ENCODE results near the gene MYH9. TPM values are rescaled to one million over a fixed set of nuclear protein-coding genes. Genes with fewer than 3 reads are reported as not detected.

The MYH9 gene
- total and polyA plus RNA-seq, 4 donors, result 170 to 1,890 (median 1,068) TPM

GRCh38 chr22:36330127-36330526 is 57.6 kb downstream of the MYH9 start:
- no peak for ATAC-seq (ENCODE audit: low FRiP score)
- intact Hi-C loops (cut with DNase I), result loop anchor here (2.0 to 5.0 kb wide), 2 partner anchors 37 to 57 kb away; partner anchors contain the start of gene MYH9 (in 1 of the 2)
- Histone ChIP-seq H3K4me3 (ENCODE audit: low read length in 2 of 2) (no peak overlapping the region), H3K9me3 (ENCODE audit: control insufficient read depth, low read length) (no peaks in the 10 kb centered on the region), H3K27me3 (ENCODE audit: control insufficient read depth in 1 of 2, insufficient read depth in 2 of 2, low read length in 1 of 2) (no peaks in the 10 kb centered on the region), H3K36me3 (ENCODE audit: control insufficient read depth in 1 of 2, insufficient read depth in 2 of 2, low read length in 1 of 2) (peaks cover 4 to 14% of the 10 kb centered on the region in 2 donors), H3K27ac (ENCODE audit: low read depth in 1 of 2, low read length in 2 of 2) (peak overlapping the region; percentile 99 to 100), H3K4me1 (ENCODE audit: control insufficient read depth in 1 of 2, insufficient read depth in 2 of 2, low read length in 2 of 2) (peaks cover 3 to 14% of the 10 kb centered on the region in 2 donors)
- 23 to 29% methylated on average over 9 of the region's 9 CpGs for WGBS, 2 donors
- no peak for DNase-seq

- 8 to 9% methylated on average over 23 to 24 of the region's 24 CpGs for WGBS, 2 donors
- H3K4me3 ChIP-seq (ENCODE audit: low read length in 2 of 2), result no peak overlapping the region
- intact Hi-C loops (cut with DNase I), result loop anchor here (2.0 to 5.0 kb wide), 2 partner anchors 38 to 57 kb away; partner anchors contain the start of gene MYH9 (in 1 of the 2)
- peaks cover 4 to 13% of the 10 kb centered on the region in 2 donors for H3K36me3 ChIP-seq (ENCODE audit: control insufficient read depth in 1 of 2, insufficient read depth in 2 of 2, low read length in 1 of 2)
- H3K4me1 ChIP-seq (ENCODE audit: control insufficient read depth in 1 of 2, insufficient read depth in 2 of 2, low read length in 2 of 2), result peaks cover 0 to 14% of the 10 kb centered on the region in 2 donors
- ATAC-seq (ENCODE audit: low FRiP score) (peak; percentile 28), DNase-seq (peak; percentile 92 to 94)
- H3K27me3 ChIP-seq (ENCODE audit: control insufficient read depth in 1 of 2, insufficient read depth in 2 of 2, low read length in 1 of 2), result no peaks in the 10 kb centered on the region
- H3K27ac ChIP-seq (ENCODE audit: low read depth in 1 of 2, low read length in 2 of 2), result peak overlapping the region; percentile 99 to 100
- H3K9me3 ChIP-seq (ENCODE audit: control insufficient read depth, low read length), result no peaks in the 10 kb centered on the region
Observed at GRCh38 chr22:36329254-36330078, 58.3 kb downstream of the MYH9 start.

GRCh38 chr22:36328635-36329253 is 59.0 kb downstream of the MYH9 start:
- Histone ChIP-seq H3K9me3 (ENCODE audit: control insufficient read depth, low read length) (no peaks in the 10 kb centered on the region), H3K27ac (ENCODE audit: low read depth in 1 of 2, low read length in 2 of 2) (peak overlapping the region; percentile 97 to 99), H3K36me3 (ENCODE audit: control insufficient read depth in 1 of 2, insufficient read depth in 2 of 2, low read length in 1 of 2) (peaks cover 0 to 9% of the 10 kb centered on the region in 2 donors), H3K4me3 (ENCODE audit: low read length in 2 of 2) (no peak overlapping the region), H3K27me3 (ENCODE audit: control insufficient read depth in 1 of 2, insufficient read depth in 2 of 2, low read length in 1 of 2) (no peaks in the 10 kb centered on the region), H3K4me1 (ENCODE audit: control insufficient read depth in 1 of 2, insufficient read depth in 2 of 2, low read length in 2 of 2) (peaks cover 2 to 9% of the 10 kb centered on the region in 2 donors)
- ATAC-seq (ENCODE audit: low FRiP score), result peak; percentile 31
- 4 to 7% methylated on average over 23 of the region's 23 CpGs for WGBS, 2 donors
- peak; percentile 87 to 91 for DNase-seq
- intact Hi-C loops (cut with DNase I), result loop anchor here in 1 of 2 donors (5.0 kb wide), 1 partner anchor 39 kb away; no protein-coding TSS in a partner anchor

- Histone ChIP-seq H3K4me1 (ENCODE audit: control insufficient read depth in 1 of 2, insufficient read depth in 2 of 2, low read length in 2 of 2) (peaks cover 2 to 6% of the 10 kb centered on the region in 2 donors), H3K27ac (ENCODE audit: low read depth in 1 of 2, low read length in 2 of 2) (peak overlapping the region; percentile 97 to 99), H3K9me3 (ENCODE audit: control insufficient read depth, low read length) (no peaks in the 10 kb centered on the region), H3K27me3 (ENCODE audit: control insufficient read depth in 1 of 2, insufficient read depth in 2 of 2, low read length in 1 of 2) (no peaks in the 10 kb centered on the region), H3K4me3 (ENCODE audit: low read length in 2 of 2) (no peak overlapping the region), H3K36me3 (ENCODE audit: control insufficient read depth in 1 of 2, insufficient read depth in 2 of 2, low read length in 1 of 2) (peaks cover 0 to 9% of the 10 kb centered on the region in 2 donors)
- no peak for DNase-seq
- intact Hi-C loops (cut with DNase I), result loop anchor here in 1 of 2 donors (5.0 kb wide), 1 partner anchor 39 kb away; no protein-coding TSS in a partner anchor
- 6 to 11% methylated on average over 13 of the region's 13 CpGs for WGBS, 2 donors
- ATAC-seq (ENCODE audit: low FRiP score), result no peak
Observed at GRCh38 chr22:36327922-36328551, 59.7 kb downstream of the MYH9 start.

- Histone ChIP-seq H3K9me3 (ENCODE audit: control insufficient read depth, low read length) (no peaks in the 10 kb centered on the region), H3K27ac (ENCODE audit: low read depth in 1 of 2, low read length in 2 of 2) (peak overlapping the region; percentile 97 to 99), H3K36me3 (ENCODE audit: control insufficient read depth in 1 of 2, insufficient read depth in 2 of 2, low read length in 1 of 2) (peaks cover 0 to 18% of the 10 kb centered on the region in 2 donors), H3K4me1 (ENCODE audit: control insufficient read depth in 1 of 2, insufficient read depth in 2 of 2, low read length in 2 of 2) (peaks cover 2 to 3% of the 10 kb centered on the region in 2 donors), H3K4me3 (ENCODE audit: low read length in 2 of 2) (no peak overlapping the region), H3K27me3 (ENCODE audit: control insufficient read depth in 1 of 2, insufficient read depth in 2 of 2, low read length in 1 of 2) (no peaks in the 10 kb centered on the region)
- WGBS, 2 donors, result 47 to 50% methylated on average over 20 of the region's 20 CpGs
- no peak for DNase-seq
- intact Hi-C loops (cut with DNase I), result loop anchor here in 1 of 2 donors (5.0 kb wide), 1 partner anchor 41 kb away; no protein-coding TSS in a partner anchor
- no peak for ATAC-seq (ENCODE audit: low FRiP score)
Observed at GRCh38 chr22:36326178-36327161, 61.3 kb downstream of the MYH9 start.

- Histone ChIP-seq H3K36me3 (ENCODE audit: control insufficient read depth in 1 of 2, insufficient read depth in 2 of 2, low read length in 1 of 2) (peaks cover 0 to 22% of the 10 kb centered on the region in 2 donors), H3K27me3 (ENCODE audit: control insufficient read depth in 1 of 2, insufficient read depth in 2 of 2, low read length in 1 of 2) (no peaks in the 10 kb centered on the region), H3K9me3 (ENCODE audit: control insufficient read depth, low read length) (no peaks in the 10 kb centered on the region), H3K27ac (ENCODE audit: low read depth in 1 of 2, low read length in 2 of 2) (peak overlapping the region; percentile 99), H3K4me3 (ENCODE audit: low read length in 2 of 2) (no peak overlapping the region), H3K4me1 (ENCODE audit: control insufficient read depth in 1 of 2, insufficient read depth in 2 of 2, low read length in 2 of 2) (peaks cover 2 to 3% of the 10 kb centered on the region in 2 donors)
- ATAC-seq (ENCODE audit: low FRiP score) (peak; percentile 58), DNase-seq (peak; percentile 83 to 90)
- intact Hi-C loops (cut with DNase I), result loop anchor here (2.0 to 5.0 kb wide), 2 partner anchors 42 to 59 kb away; no protein-coding TSS in a partner anchor
- 32% methylated on average over 27 of the region's 27 CpGs for WGBS, 2 donors
Observed at GRCh38 chr22:36325154-36326031, 62.4 kb downstream of the MYH9 start.

GRCh38 chr22:36324414-36324813 is 63.4 kb downstream of the MYH9 start:
- H3K4me1 ChIP-seq (ENCODE audit: control insufficient read depth in 1 of 2, insufficient read depth in 2 of 2, low read length in 2 of 2), result peaks cover 2 to 3% of the 10 kb centered on the region in 2 donors
- no peak overlapping the region for H3K4me3 ChIP-seq (ENCODE audit: low read length in 2 of 2)
- ATAC-seq (ENCODE audit: low FRiP score) (peak; percentile 1), DNase-seq (no peak)
- WGBS, 2 donors, result 11 to 16% methylated on average over 11 of the region's 11 CpGs
- H3K36me3 ChIP-seq (ENCODE audit: control insufficient read depth in 1 of 2, insufficient read depth in 2 of 2, low read length in 1 of 2), result peaks cover 0 to 22% of the 10 kb centered on the region in 2 donors
- H3K27ac ChIP-seq (ENCODE audit: low read depth in 1 of 2, low read length in 2 of 2), result peak overlapping the region; percentile 99 to 100
- no peaks in the 10 kb centered on the region for H3K27me3 ChIP-seq (ENCODE audit: control insufficient read depth in 1 of 2, insufficient read depth in 2 of 2, low read length in 1 of 2)
- intact Hi-C loops (cut with DNase I), result loop anchor here in 1 of 2 donors (2.0 to 5.0 kb wide), 2 partner anchors 60 to 148 kb away; no protein-coding TSS in a partner anchor
- no peaks in the 10 kb centered on the region for H3K9me3 ChIP-seq (ENCODE audit: control insufficient read depth, low read length)

Data from aorta (tissue), 5 donors.